Trophoblast cell (in vitro differentiated cells and primary cell): Measurements from ENCODE around the gene C1QBP.

Experiments used
- DNase-seq, 2 donors: peaks; one replicate each; pipeline ENCODE4 v3.0.0-alpha.2; 2016
- H2AFZ ChIP-seq: 2 replicates; pipeline ENCODE4 v1.6.1; 2013; ENCODE audit warnings: low read length, moderate library complexity, mild to moderate bottlenecking; ENCODE audit not compliant: insufficient read depth, poor library complexity
- H2AK5ac ChIP-seq: 2 replicates; pipeline ENCODE4 v1.6.1; 2013; ENCODE audit warnings: mild to moderate bottlenecking, low read length
- H2BK120ac ChIP-seq: 2 replicates; pipeline ENCODE4 v1.6.1; 2013; ENCODE audit warnings: low read length, mild to moderate bottlenecking, moderate library complexity; ENCODE audit not compliant: insufficient read depth, poor library complexity
- H2BK12ac ChIP-seq: 2 replicates; pipeline ENCODE4 v1.6.1; 2013; ENCODE audit warnings: mild to moderate bottlenecking, low read length, moderate library complexity
- H2BK5ac ChIP-seq: 2 replicates; pipeline ENCODE4 v1.6.1; 2013; ENCODE audit warnings: low read length, low read depth, moderate library complexity, mild to moderate bottlenecking; ENCODE audit not compliant: poor library complexity
- H3K14ac ChIP-seq: 2 replicates; pipeline ENCODE4 v1.6.1; 2013; ENCODE audit warnings: mild to moderate bottlenecking, low read length
- H3K18ac ChIP-seq: 2 replicates; pipeline ENCODE4 v1.6.1; 2013; ENCODE audit warnings: mild to moderate bottlenecking, low read length
- H3K23ac ChIP-seq: 2 replicates; pipeline ENCODE4 v1.6.1; 2013; ENCODE audit warnings: low read length
- H3K27ac ChIP-seq: 2 replicates; pipeline ENCODE4 v1.5.1; 2013; ENCODE audit warnings: low read depth, mild to moderate bottlenecking, inconsistent platforms, low read length, moderate library complexity
- H3K27me3 ChIP-seq: 2 replicates; pipeline ENCODE4 v1.6.1; 2013; ENCODE audit warnings: inconsistent platforms, mild to moderate bottlenecking, low read length, moderate library complexity; ENCODE audit not compliant: insufficient read depth
- H3K36me3 ChIP-seq, 2 experiments: 1 replicate in 1 of 2; 2 replicates in 1 of 2; pipeline ENCODE4 v1.6.1; 2013; ENCODE audit warnings: low read length in 2 of 2, mild to moderate bottlenecking in 2 of 2, moderate library complexity in 1 of 2; ENCODE audit not compliant: insufficient read depth in 2 of 2, control insufficient read depth in 1 of 2
- H3K4ac ChIP-seq: 2 replicates; pipeline ENCODE4 v1.6.1; 2013; ENCODE audit warnings: low read depth, mild to moderate bottlenecking, low read length, moderate library complexity
- H3K4me1 ChIP-seq, 2 experiments: 1 replicate in 1 of 2; 2 replicates in 1 of 2; pipeline ENCODE4 v1.6.1; 2013; ENCODE audit warnings: low read length in 2 of 2, mild to moderate bottlenecking in 2 of 2, moderate library complexity in 1 of 2; ENCODE audit not compliant: insufficient read depth in 2 of 2, control insufficient read depth in 1 of 2
- H3K4me2 ChIP-seq: 2 replicates; pipeline ENCODE4 v1.6.1; 2013; ENCODE audit warnings: inconsistent platforms, mild to moderate bottlenecking, low read length, moderate library complexity
- H3K4me3 ChIP-seq: 2 replicates; pipeline ENCODE4 v1.5.1; 2013; ENCODE audit warnings: mild to moderate bottlenecking, low read depth, low read length, inconsistent platforms
- H3K79me1 ChIP-seq: one replicate; pipeline ENCODE4 v1.6.1; 2013; ENCODE audit warnings: low read length
- H3K79me2 ChIP-seq: 2 replicates; pipeline ENCODE4 v1.6.1; 2013; ENCODE audit warnings: low read length, mild to moderate bottlenecking; ENCODE audit not compliant: control insufficient read depth, insufficient read depth, poor library complexity
- H3K9ac ChIP-seq: 2 replicates; pipeline ENCODE4 v1.6.1; 2013; ENCODE audit warnings: mild to moderate bottlenecking, low read length
- H3K9me3 ChIP-seq: 2 replicates; pipeline ENCODE4 v1.6.1; 2013; ENCODE audit warnings: low read depth, mild to moderate bottlenecking, control low read depth, inconsistent platforms, low read length; ENCODE audit not compliant: insufficient read depth
- H4K12ac ChIP-seq: 2 replicates; pipeline ENCODE4 v1.6.1; 2013; ENCODE audit warnings: low read depth, mild to moderate bottlenecking, low read length, moderate library complexity
- H4K8ac ChIP-seq: 2 replicates; pipeline ENCODE4 v1.6.1; 2013; ENCODE audit warnings: low read depth, mild to moderate bottlenecking, low read length, moderate library complexity
- H4K91ac ChIP-seq: one replicate; pipeline ENCODE4 v1.6.1; 2013; ENCODE audit warnings: low read depth, mild to moderate bottlenecking, low read length, moderate library complexity
- WGBS: extraction: QIAGEN DNeasy Blood & Tissue Kit; methylation state at CpG from one replicate; pipeline ENCODE4 v1.1.7; 2013; ENCODE audit warnings: missing lambda C conversion rate; ENCODE audit not compliant: insufficient read length, insufficient coverage; ENCODE audit errors: extremely low coverage; 5-methylcytosine and 5-hydroxymethylcytosine counted together

Gene C1QBP

DNA sequence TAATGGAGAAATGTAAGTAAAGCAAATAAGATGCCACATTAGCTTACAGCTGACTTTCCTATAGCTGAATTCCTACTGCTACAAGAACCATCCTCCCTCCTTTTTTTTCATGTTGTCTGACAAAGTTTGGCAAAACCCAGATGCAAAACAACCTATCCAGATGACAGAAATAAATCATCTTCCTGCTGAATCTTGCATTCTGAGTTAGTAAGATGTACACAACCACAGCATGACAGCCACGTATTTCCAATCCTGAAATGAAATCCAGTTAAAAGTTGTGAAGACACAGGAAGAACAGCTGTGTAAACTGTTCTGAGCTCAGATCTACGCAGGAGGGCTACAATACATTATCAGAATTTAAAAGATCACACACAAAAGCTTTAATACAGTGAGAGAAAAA is 35.0 kb upstream of the C1QBP start:
- H3K18ac ChIP-seq, result no peak overlapping the region
- no peak overlapping the region for H3K23ac ChIP-seq
- no peaks in the 10 kb centered on the region for H3K4me1 ChIP-seq
- H3K4me3 ChIP-seq, result no peak overlapping the region
- no CpG with 5 or more reads among the region's 2 CpGs for WGBS
- no peak overlapping the region for H3K27ac ChIP-seq
- no peak overlapping the region for H2AK5ac ChIP-seq
- no peak overlapping the region for H2BK120ac ChIP-seq
- no peak overlapping the region for H2BK5ac ChIP-seq
- no peak for DNase-seq
- peaks cover under 1% of the 10 kb centered on the region for H3K9me3 ChIP-seq
- H3K79me1 ChIP-seq, result no peaks in the 10 kb centered on the region
- H2AFZ ChIP-seq, result no peak overlapping the region
- H3K9ac ChIP-seq, result no peak overlapping the region
- no peak overlapping the region for H3K14ac ChIP-seq
- H3K4ac ChIP-seq, result no peak overlapping the region
- H3K79me2 ChIP-seq, result no peaks in the 10 kb centered on the region
- no peak overlapping the region for H4K8ac ChIP-seq
- H3K4me2 ChIP-seq, result no peak overlapping the region
- no peak overlapping the region for H4K91ac ChIP-seq
- no peak overlapping the region for H4K12ac ChIP-seq
- peaks cover 18 to 26% of the 10 kb centered on the region in 2 experiments for H3K36me3 ChIP-seq
- no peak overlapping the region for H2BK12ac ChIP-seq
- no peaks in the 10 kb centered on the region for H3K27me3 ChIP-seq

DNA sequence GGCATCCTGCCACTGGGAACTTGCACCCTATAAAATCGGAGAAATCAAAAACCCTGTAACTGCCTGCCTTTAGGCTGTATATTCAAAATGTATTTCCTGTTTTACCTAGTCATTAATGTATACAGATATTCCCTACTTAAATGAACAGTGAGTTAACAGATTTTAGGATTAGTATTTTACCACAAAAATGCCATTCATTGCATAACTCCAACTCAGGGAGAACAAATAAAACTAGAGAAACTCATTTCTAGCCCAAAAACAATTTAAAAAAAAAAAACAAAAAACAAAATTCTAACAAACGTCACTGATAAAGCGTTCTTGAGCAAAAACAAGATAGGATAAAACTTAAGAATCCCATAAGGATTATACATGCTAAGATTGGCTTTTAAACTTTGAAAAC is 33.6 kb upstream of the C1QBP start:
- H3K79me2 ChIP-seq, result peaks cover 7% of the 10 kb centered on the region
- no peak overlapping the region for H3K18ac ChIP-seq
- no peak overlapping the region for H4K91ac ChIP-seq
- DNase-seq, result no peak
- peaks cover 3% of the 10 kb centered on the region for H3K79me1 ChIP-seq
- no peak overlapping the region for H2BK5ac ChIP-seq
- WGBS, result 100% methylated on average over 1 of the region's 3 CpGs
- H3K23ac ChIP-seq, result no peak overlapping the region
- no peak overlapping the region for H2BK120ac ChIP-seq
- H3K27me3 ChIP-seq, result no peaks in the 10 kb centered on the region
- no peak overlapping the region for H2AK5ac ChIP-seq
- H3K4ac ChIP-seq, result no peak overlapping the region
- H4K12ac ChIP-seq, result no peak overlapping the region
- peaks cover 0 to under 1% of the 10 kb centered on the region in 2 experiments for H3K4me1 ChIP-seq
- no peaks in the 10 kb centered on the region for H3K9me3 ChIP-seq
- H3K9ac ChIP-seq, result no peak overlapping the region
- H3K36me3 ChIP-seq, result peaks cover 12 to 17% of the 10 kb centered on the region in 2 experiments
- no peak overlapping the region for H2BK12ac ChIP-seq
- no peak overlapping the region for H2AFZ ChIP-seq
- H4K8ac ChIP-seq, result no peak overlapping the region
- H3K27ac ChIP-seq, result no peak overlapping the region
- no peak overlapping the region for H3K4me3 ChIP-seq
- no peak overlapping the region for H3K4me2 ChIP-seq
- no peak overlapping the region for H3K14ac ChIP-seq

DNA sequence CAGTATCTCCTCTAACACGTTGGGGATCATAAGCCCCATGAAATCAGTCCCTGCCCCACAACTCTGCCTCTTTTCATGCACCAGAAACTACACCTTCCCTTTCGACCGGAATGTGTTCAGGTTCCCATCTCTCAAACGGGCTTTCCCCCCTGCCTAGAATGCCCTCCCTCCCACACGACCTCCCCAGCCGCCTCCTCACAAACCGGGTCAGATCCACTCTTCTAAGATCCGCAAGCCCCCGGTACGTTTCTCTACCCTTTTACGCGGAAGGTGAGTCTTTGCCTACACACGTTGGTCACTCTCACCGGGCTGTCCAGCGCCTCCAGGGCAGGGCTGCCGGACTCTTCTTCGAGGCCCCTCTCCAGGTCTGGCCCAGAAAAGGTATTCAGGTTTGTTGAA is 29.1 kb upstream of the C1QBP start:
- Histone ChIP-seq H3K23ac (no peak overlapping the region), H3K36me3 (peaks cover 3 to 4% of the 10 kb centered on the region in 2 experiments), H2AFZ (peak overlapping the region; percentile 57), H3K4ac (no peak overlapping the region), H3K14ac (peak overlapping the region; percentile 8), H2BK12ac (no peak overlapping the region), H3K9ac (peak overlapping the region; percentile 78), H4K91ac (peak overlapping the region; percentile 16), H2BK5ac (no peak overlapping the region), H2BK120ac (no peak overlapping the region), H3K4me3 (peak overlapping the region; percentile 84), H3K18ac (peak overlapping the region; percentile 12), H2AK5ac (no peak overlapping the region), H4K12ac (peak overlapping the region; percentile 34), H3K4me2 (peak overlapping the region; percentile 79), H3K79me2 (peaks cover 10% of the 10 kb centered on the region), H3K79me1 (peaks cover 3% of the 10 kb centered on the region), H3K27ac (no peak overlapping the region), H3K9me3 (no peaks in the 10 kb centered on the region), H4K8ac (peak overlapping the region; percentile 56), H3K27me3 (no peaks in the 10 kb centered on the region), H3K4me1 (peaks cover 4% of the 10 kb centered on the region in 2 experiments)
- no peak for DNase-seq
- WGBS, result no CpG with 5 or more reads among the region's 17 CpGs

DNA sequence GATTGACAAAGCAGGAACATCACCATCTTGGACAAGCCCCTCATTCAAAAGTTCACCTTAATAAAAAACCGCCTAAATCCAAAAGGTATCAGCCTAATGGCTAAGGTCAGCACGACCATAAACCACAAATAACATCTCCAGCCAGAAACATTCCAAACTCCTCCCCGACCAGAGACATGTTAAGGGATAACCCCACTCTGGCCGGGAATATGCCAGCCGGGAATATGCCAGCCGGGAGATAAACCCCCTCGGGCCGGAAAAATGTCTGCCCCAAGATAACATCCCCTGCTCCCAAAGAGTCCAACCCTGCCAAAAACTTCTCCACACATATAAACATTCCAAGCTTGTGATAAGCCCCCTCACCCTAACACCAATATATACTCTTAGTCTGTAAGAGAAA is 28.5 kb upstream of the C1QBP start:
- no peak overlapping the region for H2AK5ac ChIP-seq
- no peak overlapping the region for H3K4me3 ChIP-seq
- peak overlapping the region; percentile 79 for H3K4me2 ChIP-seq
- H3K23ac ChIP-seq, result no peak overlapping the region
- no peak overlapping the region for H2AFZ ChIP-seq
- H3K79me1 ChIP-seq, result peaks cover 3% of the 10 kb centered on the region
- no peak overlapping the region for H3K14ac ChIP-seq
- no peak for DNase-seq
- no peaks in the 10 kb centered on the region for H3K27me3 ChIP-seq
- H2BK5ac ChIP-seq, result no peak overlapping the region
- no peak overlapping the region for H3K18ac ChIP-seq
- peaks cover 10% of the 10 kb centered on the region for H3K79me2 ChIP-seq
- H4K8ac ChIP-seq, result no peak overlapping the region
- H3K4me1 ChIP-seq, result peaks cover 4% of the 10 kb centered on the region in 2 experiments
- no peaks in the 10 kb centered on the region for H3K9me3 ChIP-seq
- H4K91ac ChIP-seq, result no peak overlapping the region
- H3K9ac ChIP-seq, result no peak overlapping the region
- H3K4ac ChIP-seq, result peak overlapping the region; percentile 40
- no CpG with 5 or more reads among the region's 8 CpGs for WGBS
- H3K27ac ChIP-seq, result no peak overlapping the region
- H2BK120ac ChIP-seq, result no peak overlapping the region
- H4K12ac ChIP-seq, result no peak overlapping the region
- H3K36me3 ChIP-seq, result peaks cover 3 to 4% of the 10 kb centered on the region in 2 experiments
- no peak overlapping the region for H2BK12ac ChIP-seq
